8988T (cell line): ENCODE results near the gene SLC9A1.

ENCODE experiments used
- DNase-seq: peaks from one replicate; pipeline ENCODE4 v3.0.0; 2011

Gene SLC9A1

DNA sequence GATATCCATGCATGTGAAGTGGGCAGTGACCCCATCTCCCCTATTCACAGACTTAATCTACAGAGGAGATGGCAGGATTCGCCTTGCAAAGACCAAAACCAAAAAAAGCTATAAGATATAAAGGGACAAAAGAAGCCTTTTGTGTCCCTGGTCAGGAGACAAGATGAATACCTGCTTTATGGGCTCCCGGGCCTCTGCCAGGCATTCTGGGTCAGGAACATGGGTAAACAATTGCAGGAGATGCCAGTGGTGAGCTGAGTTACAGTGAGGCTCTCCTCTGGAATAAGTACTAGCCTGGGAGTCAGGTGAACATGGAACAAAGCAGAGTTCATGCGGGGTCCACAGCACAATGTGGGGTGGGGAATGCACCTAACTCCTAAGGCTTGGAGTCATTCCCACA is 4.7 kb downstream of the SLC9A1 start:
- no peak for DNase-seq

GRCh38 chr1:27149762-27150113 is 5.2 kb downstream of the SLC9A1 start:
- no peak for DNase-seq

GRCh38 chr1:27149084-27149761 is 5.7 kb downstream of the SLC9A1 start:
- no peak for DNase-seq

DNA sequence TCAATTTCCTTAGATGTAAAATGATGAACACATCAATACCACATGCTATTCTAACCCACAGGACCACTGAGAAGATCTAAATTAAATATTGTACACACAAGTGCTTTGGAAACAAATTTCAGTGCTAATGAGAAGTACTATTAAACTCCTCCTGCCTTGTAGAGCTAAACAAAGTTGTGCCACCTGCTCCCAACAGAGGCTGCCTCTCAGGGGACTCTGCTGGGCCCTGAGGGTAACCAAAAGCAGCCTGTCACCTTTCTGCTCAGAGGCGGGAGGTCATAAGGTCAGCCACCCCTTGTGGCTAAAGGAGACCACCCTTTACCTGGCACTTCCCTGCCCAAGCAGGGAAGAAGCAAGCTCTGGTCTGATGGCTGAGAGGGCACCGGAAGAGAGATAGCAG is 6.3 kb downstream of the SLC9A1 start:
- no peak for DNase-seq

- no peak for DNase-seq
Observed at GRCh38 chr1:27147842-27148518, 6.9 kb downstream of the SLC9A1 start.

DNA sequence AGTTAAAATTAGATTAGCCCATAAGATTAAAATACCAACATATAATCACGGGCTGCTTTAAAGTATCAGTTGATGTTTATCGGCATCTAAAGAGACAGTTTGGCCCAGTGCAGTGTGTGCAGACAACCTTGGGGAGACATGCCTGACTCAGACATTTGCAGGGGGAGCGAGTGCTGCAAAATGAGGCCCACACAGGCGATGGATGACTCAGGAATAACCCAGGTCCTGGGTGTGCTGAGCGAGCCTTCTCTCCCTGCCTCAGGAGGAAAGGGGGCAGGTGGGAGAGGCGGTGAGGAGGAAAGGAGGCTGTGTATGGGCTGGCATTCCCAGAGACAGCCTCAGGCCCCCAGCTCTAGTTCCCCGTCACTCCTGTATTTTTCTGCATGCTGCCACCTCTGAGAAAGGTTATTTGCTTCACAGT is 9.0 kb downstream of the SLC9A1 start:
- DNase-seq, result no peak

GRCh38 chr1:27144920-27145661 is 9.8 kb downstream of the SLC9A1 start:
- no peak for DNase-seq

- DNase-seq, result no peak
Observed at GRCh38 chr1:27144049-27144748, 10.7 kb downstream of the SLC9A1 start.

DNA sequence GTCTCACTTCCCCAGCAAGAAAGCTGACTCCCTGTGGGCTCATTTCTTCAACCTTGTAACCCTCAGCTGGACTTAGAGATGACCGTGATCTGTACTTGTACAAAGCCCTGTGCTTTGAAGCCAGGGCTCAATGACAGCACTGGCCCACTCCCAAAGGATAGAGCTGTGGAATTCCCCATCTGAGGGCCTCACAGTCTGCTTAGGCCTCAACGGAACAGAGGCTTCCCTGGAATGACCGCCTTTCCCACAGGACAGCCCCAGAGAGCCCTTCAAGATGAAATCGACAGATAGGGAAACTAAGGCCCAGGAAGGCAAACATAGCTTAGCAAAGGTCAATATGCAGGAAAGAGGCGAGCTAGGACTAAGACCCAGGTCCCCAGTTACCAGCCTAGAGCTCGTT is 11.5 kb downstream of the SLC9A1 start:
- DNase-seq, result no peak

DNA sequence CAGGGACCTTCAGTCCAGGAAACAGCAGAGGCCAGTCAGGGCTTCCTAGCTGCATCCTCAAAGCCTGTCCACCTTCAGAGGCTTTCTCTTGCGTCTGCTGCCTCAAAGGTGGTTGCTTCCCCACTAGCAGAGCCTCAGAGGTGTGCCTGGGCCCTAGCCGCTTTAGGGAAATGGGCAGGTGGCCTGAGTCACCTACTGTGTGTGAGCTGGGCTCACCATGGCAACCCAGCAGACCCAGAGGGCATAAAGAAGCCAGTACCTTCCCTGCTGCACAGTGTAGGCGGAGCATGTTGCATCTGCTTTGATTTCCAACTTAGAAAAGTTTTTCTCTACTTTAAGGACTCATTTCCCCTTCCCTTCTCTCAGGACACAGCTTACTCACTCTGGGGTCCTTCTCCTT is 12.5 kb downstream of the SLC9A1 start:
- no peak for DNase-seq

DNA sequence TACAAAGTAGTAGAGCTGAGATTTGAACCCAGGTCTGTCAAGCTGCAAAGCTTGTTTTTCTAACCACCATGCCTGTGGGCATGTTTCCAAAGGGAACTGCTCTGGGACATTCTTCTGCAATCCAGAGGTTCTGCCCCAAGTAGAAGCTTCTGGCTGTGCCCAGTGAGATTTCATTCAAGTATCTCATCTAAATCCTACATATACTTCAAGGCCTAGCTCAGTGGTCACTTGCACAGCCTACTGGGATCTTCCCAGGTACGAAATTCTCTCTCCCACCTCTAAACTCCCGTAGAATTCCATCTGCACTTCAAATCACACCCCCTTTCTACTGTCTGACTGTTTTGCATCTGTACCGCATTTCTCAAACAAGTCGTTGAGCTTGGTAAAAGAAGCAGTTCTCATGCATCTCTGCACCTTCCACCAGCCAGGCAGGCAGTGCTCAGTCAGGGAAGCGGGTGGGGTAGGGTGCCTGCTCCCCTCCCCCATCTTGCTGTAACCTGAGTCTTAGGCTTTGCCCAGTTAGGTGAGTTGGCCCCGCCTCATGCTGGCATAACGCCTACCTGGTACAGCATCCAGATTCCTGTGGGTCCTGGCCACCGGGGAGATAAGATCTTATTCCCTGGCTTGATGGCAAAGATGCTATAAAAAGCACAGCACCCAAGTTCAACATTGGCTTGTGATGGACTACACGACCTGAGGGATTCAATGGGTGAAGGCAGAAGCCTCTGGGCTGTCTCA is 13.5 kb downstream of the SLC9A1 start:
- DNase-seq, result no peak

- no peak for DNase-seq
Observed at GRCh38 chr1:27139980-27140379, 14.9 kb downstream of the SLC9A1 start.

GRCh38 chr1:27138927-27139326 is 16.0 kb downstream of the SLC9A1 start:
- no peak for DNase-seq

DNA sequence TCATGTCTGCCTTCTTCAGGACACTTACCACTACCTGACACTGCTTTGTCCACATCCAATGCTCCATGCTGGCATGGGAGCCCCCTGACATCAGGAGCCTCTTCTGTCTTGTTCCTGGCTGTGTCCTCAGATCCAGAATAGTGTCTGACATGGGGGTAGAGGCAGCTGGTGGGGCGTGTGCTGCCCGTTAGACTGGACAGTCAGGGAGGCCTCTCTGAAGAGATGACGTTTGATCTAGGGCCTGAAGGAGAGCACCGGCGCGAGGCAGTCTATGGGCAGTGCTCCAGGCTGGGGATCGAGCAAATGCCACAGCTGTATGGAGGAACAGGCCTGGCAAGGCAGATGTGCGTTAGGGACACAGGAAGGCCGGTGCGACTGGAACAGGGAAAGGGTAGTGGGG is 16.6 kb downstream of the SLC9A1 start:
- DNase-seq, result no peak

DNA sequence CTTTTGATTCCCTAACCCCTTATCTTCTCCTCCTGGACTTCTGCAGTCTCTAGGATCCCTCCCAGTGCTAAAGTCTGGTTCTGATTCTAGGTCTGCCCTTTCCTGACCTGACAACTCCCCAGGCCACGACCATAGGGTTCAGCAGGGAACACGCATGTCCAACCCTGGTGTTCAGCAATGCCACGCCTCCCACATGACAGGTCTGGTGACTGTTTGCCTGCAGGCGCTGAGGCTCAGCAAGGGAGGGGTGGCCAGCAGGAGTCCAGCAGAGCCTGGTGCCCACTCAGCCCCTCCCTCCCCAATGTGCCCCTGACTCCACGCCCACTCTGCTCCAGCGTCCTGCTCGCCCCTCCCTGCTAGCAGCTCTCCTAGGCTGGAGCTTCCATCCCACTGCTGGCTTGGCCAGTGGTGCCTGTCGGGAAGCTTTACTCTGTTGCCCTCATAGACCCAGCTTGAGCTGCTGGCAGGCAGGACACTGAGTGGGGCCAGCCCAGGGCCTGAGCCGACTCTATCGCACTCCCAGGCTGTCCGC is 17.3 kb downstream of the SLC9A1 start:
- no peak for DNase-seq

- DNase-seq, result no peak
Observed at GRCh38 chr1:27136998-27137542, 17.9 kb downstream of the SLC9A1 start.

DNA sequence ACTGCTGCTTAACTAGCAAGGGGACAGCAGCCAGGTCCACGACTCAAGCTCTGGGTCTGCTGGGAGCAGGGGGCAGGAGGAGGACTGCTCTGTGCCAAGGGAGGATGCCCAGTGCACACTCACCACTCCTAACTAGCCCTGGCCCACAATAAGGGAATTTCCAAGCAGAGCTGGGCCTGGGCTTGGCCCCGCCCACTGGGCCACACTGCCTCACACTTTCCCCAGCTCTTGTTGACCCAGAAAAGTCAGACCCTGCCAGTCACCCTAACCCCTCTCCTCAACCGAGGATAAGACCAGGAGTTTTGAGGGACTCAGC is 18.7 kb downstream of the SLC9A1 start:
- no peak for DNase-seq

GRCh38 chr1:27135541-27136235 is 19.2 kb downstream of the SLC9A1 start:
- DNase-seq, result no peak

DNA sequence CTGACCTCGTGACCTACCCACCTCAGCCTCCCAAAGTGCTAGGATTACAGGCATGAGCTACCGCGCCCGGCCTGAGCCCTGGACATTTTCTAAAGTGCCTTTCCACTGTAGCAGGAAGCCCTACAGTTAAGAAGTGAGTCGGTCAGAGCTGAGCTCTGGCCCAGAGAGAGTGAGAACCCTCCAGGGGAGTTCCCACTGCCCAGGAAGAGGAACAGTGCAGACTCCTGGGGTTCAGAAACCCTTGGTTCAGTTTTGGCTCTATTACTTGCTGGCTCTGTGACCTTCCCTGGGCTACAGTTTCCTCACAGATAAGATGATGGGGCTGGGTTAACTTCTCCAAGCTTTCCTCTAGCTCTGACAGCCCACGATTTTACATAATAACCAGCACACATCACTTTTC is 20.9 kb downstream of the SLC9A1 start:
- DNase-seq, result no peak

DNA sequence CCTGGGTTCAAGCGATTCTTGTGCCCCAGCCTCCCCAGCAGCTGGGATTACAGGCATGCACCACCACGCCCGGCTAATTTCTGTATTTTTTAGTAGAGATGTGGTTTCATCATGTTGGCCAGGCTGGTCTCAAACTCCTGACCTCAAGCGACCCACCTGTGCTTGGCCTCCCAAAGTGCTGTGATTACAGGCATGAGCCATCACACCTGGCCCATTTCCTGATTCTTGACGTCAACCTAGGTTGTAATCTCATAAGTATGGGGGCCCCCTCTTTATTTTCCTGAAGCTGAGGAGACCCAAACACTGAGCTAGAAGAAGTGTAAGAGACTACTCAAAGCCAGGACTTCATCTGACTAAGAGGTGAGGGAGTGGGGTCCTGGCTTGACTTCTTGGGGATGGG is 21.8 kb downstream of the SLC9A1 start:
- no peak for DNase-seq

DNA sequence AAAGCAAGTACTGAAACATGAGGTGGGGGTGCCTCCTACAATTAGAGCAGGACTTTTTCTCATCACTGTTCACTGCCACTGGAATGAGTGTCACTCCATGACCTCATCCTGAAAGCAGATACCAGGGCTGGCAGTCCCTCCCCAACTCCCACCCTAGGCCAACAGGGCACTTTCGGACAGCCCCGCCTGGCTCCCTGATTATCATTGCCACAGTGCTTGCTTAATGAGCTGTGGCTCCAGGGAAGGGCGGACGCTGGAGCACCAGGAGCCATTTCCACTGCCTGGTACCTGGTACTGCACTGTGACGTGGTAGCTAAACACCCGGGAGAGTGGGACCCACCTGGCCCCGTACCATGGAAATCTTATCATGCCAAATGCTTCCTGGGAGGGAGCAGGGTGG is 22.3 kb downstream of the SLC9A1 start:
- no peak for DNase-seq

DNA sequence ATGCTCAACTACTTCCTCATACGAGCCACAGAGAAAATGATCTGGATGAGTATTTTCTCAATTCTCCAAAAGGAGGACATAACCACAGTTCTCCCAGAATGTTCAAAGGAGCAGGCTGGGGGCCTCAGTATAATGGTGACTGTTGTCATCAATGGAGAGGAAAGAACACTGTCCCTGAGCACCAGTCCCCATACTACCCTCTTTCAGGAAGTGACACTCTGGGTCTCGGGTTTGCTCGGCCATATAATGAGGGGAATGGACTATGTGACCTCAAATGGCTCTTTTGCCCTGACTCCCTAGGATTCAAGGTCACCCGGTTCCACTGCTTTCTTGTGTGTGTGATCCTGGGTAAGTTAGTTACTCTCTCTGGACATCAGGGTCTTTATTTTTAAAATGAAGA is 22.8 kb downstream of the SLC9A1 start:
- no peak for DNase-seq
